GM12878 (cell line): ENCODE data around the gene CREB5. TPM values are rescaled to one million over a fixed set of nuclear protein-coding genes. Genes with fewer than 3 reads are reported as not detected.

Experiments
- ATAC-seq: fragments of 200-7000 bp; cut with Tn5 transposase; 3 replicates; pipeline ENCODE4 v1.9.1; 2020; ENCODE audit warnings: mild to moderate bottlenecking, moderate library complexity
- BruUV-seq: library from RNA; stranded (reverse); fragments of 400-500 nt; replicated peaks from 2 replicates; lab custom pipeline; 2021; lab: Mats Ljungman, UMichigan
- CTCF ChIA-PET: fragments of 300-600 bp; sonication (Branson Sonifier 250); formaldehyde crosslinking; extraction: SDS; loops from one replicate; lab custom pipeline; 2021; ENCODE audit warnings: inconsistent platforms; lab: Yijun Ruan, JAX
- POLR2A ChIA-PET: fragments of 350-600 bp; formaldehyde crosslinking; extraction: SDS; loops from one replicate; lab custom pipeline; 2021; ENCODE audit warnings: inconsistent platforms; lab: Charles Lee
- RAD21 ChIA-PET: fragments of 300-600 bp; sonication (Branson Sonifier 250); formaldehyde crosslinking; loops from one replicate; lab custom pipeline; 2023; ENCODE audit warnings: antibody characterized with exemption; ENCODE audit not compliant: unreplicated experiment; lab: Charles Lee
- SMC1A ChIA-PET: fragments of 300-600 bp; sonication (Branson Sonifier 250); formaldehyde crosslinking; loops from one replicate; lab custom pipeline; 2023; ENCODE audit not compliant: unreplicated experiment, uncharacterized antibody; lab: Charles Lee
- DNase-seq: peaks from one replicate; pipeline ENCODE4 v3.0.0-alpha.2; 2011; ENCODE audit warnings: low read depth, low spot score
- FAIRE-seq: peaks from 3 replicates; lab custom pipeline; 2011; peaks lifted over from hg19 to GRCh38; lab: Jason Lieb, UNC
- H2AFZ ChIP-seq: 2 replicates; pipeline ENCODE4 v1.6.0; 2011; ENCODE audit warnings: low read depth, low read length, control low read depth; ENCODE audit not compliant: control insufficient read depth
- H3K27ac ChIP-seq: 2 replicates; pipeline ENCODE4 v1.5.1; 2011; ENCODE audit warnings: control low read depth; ENCODE audit not compliant: control insufficient read depth, insufficient read depth
- H3K27me3 ChIP-seq, 2 experiments: replicated peaks in 1 of 2; 2 replicates each; pipeline versions ENCODE4 v1.6.0 to v1.6.1; 2011; ENCODE audit warnings: low read length in 1 of 2; ENCODE audit not compliant: control insufficient read depth in 2 of 2, insufficient read depth in 2 of 2
- H3K36me3 ChIP-seq, 2 experiments: 2 replicates each; pipeline ENCODE4 v1.5.1; 2011; ENCODE audit warnings: low read length in 1 of 2; ENCODE audit not compliant: control insufficient read depth in 2 of 2, insufficient read depth in 2 of 2
- H3K4me1 ChIP-seq: 2 replicates; pipeline ENCODE4 v1.6.1; 2011; ENCODE audit warnings: mild to moderate bottlenecking, low read length, moderate library complexity, mixed read lengths; ENCODE audit not compliant: control insufficient read depth, insufficient read depth
- H3K4me2 ChIP-seq: 2 replicates; pipeline ENCODE4 v1.6.0; 2011; ENCODE audit warnings: control low read depth; ENCODE audit not compliant: control insufficient read depth, insufficient read depth
- H3K4me3 ChIP-seq: fragments of 200-600 bp; sonication (generic); 2 replicates; pipeline ENCODE4 v1.5.1; 2016
- H3K79me2 ChIP-seq: 2 replicates; pipeline ENCODE4 v1.6.0; 2011; ENCODE audit warnings: low read length; ENCODE audit not compliant: control insufficient read depth, insufficient read depth
- H3K9ac ChIP-seq: 2 replicates; pipeline ENCODE4 v1.8.0; 2011; ENCODE audit warnings: low read length, control low read depth, mixed read lengths; ENCODE audit not compliant: control insufficient read depth, insufficient read depth
- H3K9me3 ChIP-seq: replicated peaks from 3 replicates; pipeline ENCODE4 v1.5.1; 2011; ENCODE audit warnings: mild to moderate bottlenecking, low read length; ENCODE audit not compliant: control insufficient read depth, insufficient read depth
- H4K20me1 ChIP-seq: 2 replicates; pipeline ENCODE4 v1.6.0; 2011; ENCODE audit not compliant: control insufficient read depth, insufficient read depth
- CHD4 ChIP-seq: fragments of 200-600 bp; sonication (generic); IDR thresholded peaks from 2 replicates; pipeline ENCODE4 v1.6.1; 2016; ENCODE audit warnings: mild to moderate bottlenecking
- DPF2 ChIP-seq: fragments of 450-650 bp; IDR thresholded peaks from 2 replicates; pipeline ENCODE4 v1.6.1; 2017; ENCODE audit warnings: mild to moderate bottlenecking
- FOXK2 ChIP-seq: fragments of 450-650 bp; IDR thresholded peaks from 2 replicates; pipeline ENCODE4 v1.6.1; 2017; ENCODE audit warnings: mild to moderate bottlenecking, moderate library complexity
- HDAC2 ChIP-seq: fragments of 200-600 bp; sonication (generic); IDR thresholded peaks from 2 replicates; pipeline ENCODE4 v1.6.1; 2017
- IKZF1 ChIP-seq: fragments of 450-650 bp; conservative IDR thresholded peaks from 2 replicates; pipeline ENCODE4 v1.6.1; 2017; ENCODE audit warnings: antibody characterized with exemption, mild to moderate bottlenecking
- IRF4 ChIP-seq: IDR thresholded peaks from 2 replicates; pipeline ENCODE4 v1.6.1; 2011; ENCODE audit warnings: low read depth, low read length
- KAT2A ChIP-seq: conservative IDR thresholded peaks from 2 replicates; pipeline ENCODE4 v1.6.1; 2011; ENCODE audit warnings: low read depth, low read length; ENCODE audit not compliant: control insufficient read depth
- MEF2A ChIP-seq: IDR thresholded peaks from 2 replicates; pipeline ENCODE4 v1.6.1; 2011; ENCODE audit warnings: low read depth, mild to moderate bottlenecking, low read length, moderate library complexity; ENCODE audit not compliant: insufficient read depth
- NFYA ChIP-seq: IDR thresholded peaks from 2 replicates; pipeline ENCODE4 v1.6.1; 2011; ENCODE audit warnings: low read depth, mild to moderate bottlenecking, low read length, improper control_type of control experiment, borderline replicate concordance
- NR2C2 ChIP-seq: IDR thresholded peaks from 2 replicates; pipeline ENCODE4 v1.6.1; 2011; ENCODE audit warnings: borderline replicate concordance, low read depth; ENCODE audit not compliant: control insufficient read depth, insufficient read length
- PAX8 ChIP-seq: fragments of 450-650 bp; IDR thresholded peaks from 2 replicates; pipeline ENCODE4 v1.6.1; 2017; ENCODE audit warnings: mild to moderate bottlenecking, moderate library complexity
- POLR2AphosphoS5 ChIP-seq: IDR thresholded peaks from 2 replicates; pipeline ENCODE4 v1.6.1; 2011; ENCODE audit warnings: mild to moderate bottlenecking, low read length, inconsistent platforms
- SMAD1 ChIP-seq: fragments of 450-650 bp; IDR thresholded peaks from 2 replicates; pipeline ENCODE4 v1.6.1; 2018; ENCODE audit warnings: mild to moderate bottlenecking, low read depth; ENCODE audit not compliant: partially characterized antibody
- SPI1 ChIP-seq: IDR thresholded peaks from 2 replicates; pipeline ENCODE4 v1.6.1; 2011; ENCODE audit warnings: low read depth, mild to moderate bottlenecking, low read length, moderate library complexity, borderline replicate concordance; ENCODE audit not compliant: insufficient read depth
- STAT1 ChIP-seq: fragments of 450-650 bp; conservative IDR thresholded peaks from 2 replicates; pipeline ENCODE4 v1.6.1; 2014; ENCODE audit warnings: antibody characterized with exemption, mild to moderate bottlenecking
- TARDBP ChIP-seq: IDR thresholded peaks from 2 replicates; pipeline ENCODE4 v1.6.1; 2016; ENCODE audit warnings: borderline replicate concordance
- TCF7 ChIP-seq: IDR thresholded peaks from 2 replicates; pipeline ENCODE4 v1.6.1; 2014; ENCODE audit warnings: antibody characterized with exemption, borderline replicate concordance
- ZNF592 ChIP-seq: fragments of 450-650 bp; IDR thresholded peaks from 2 replicates; pipeline ENCODE4 v1.6.1; 2017; ENCODE audit warnings: mild to moderate bottlenecking, moderate library complexity
- ZSCAN29 ChIP-seq: fragments of 450-650 bp; IDR thresholded peaks from 2 replicates; pipeline ENCODE4 v1.6.1; 2017; ENCODE audit warnings: mild to moderate bottlenecking, moderate library complexity
- WGBS: methylation state at CpG from one replicate; pipeline ENCODE4 v1.1.6; 2016; ENCODE audit warnings: low lambda C conversion rate; ENCODE audit not compliant: insufficient replicate concordance, insufficient coverage; ENCODE audit errors: missing lambda C conversion rate; 5-methylcytosine and 5-hydroxymethylcytosine counted together
- in situ Hi-C: fragments of 300-500 bp; cut with MboI; formaldehyde crosslinking; loops from 9 replicates; pipeline ENCODE4 v1.14.3; 2018; ENCODE audit warnings: mixed read lengths
- intact Hi-C: fragments of 100-400 bp; cut with micrococcal nuclease; formaldehyde crosslinking; loops from one replicate; pipeline ENCODE4 v1.14.2; 2022; ENCODE audit not compliant: unreplicated experiment
- polyA plus RNA-seq, 11 experiments: library from polyadenylated mRNA; depleted of rRNA in 4 of 11; unstranded in 6 of 11; stranded (reverse) in 5 of 11; fragments of >200 nt; fragmentation: Nextera tagmentation in 4 of 11; fragmentation: Illumina TruSeq in 1 of 11; extraction: Ambion mirVana in 4 of 11; extraction: Trizol in 1 of 11; gene quantifications; 1 replicate in 1 of 11; 2 replicates in 10 of 11; pipeline versions ENCODE4 v1.2.1 to v1.2.3, GENCODE V29; 2011 to 2016; ENCODE audit warnings: inconsistent platforms in 2 of 11, missing spikeins in 2 of 11, low read depth in 1 of 11
- total RNA-seq, 4 experiments: library from RNA; depleted of rRNA in 3 of 4; stranded (reverse); fragments of >200 nt in 3 of 4; fragmentation: Illumina TruSeq in 1 of 4; extraction: Trizol in 1 of 4; gene quantifications; 2 replicates each; pipeline versions ENCODE4 v1.2.1 to v1.2.3, GENCODE V29; 2013 to 2021

Gene CREB5
- total and polyA plus RNA-seq, 10 of the 15 experiments (the other 5 are each of a cell fraction or from before 2014, with no cell fraction given): 12.9 to 74.1 (median 53.0) TPM

GRCh38 chr7:28643188-28643569, 230.9 kb downstream of the CREB5 start (continued):
- TF ChIP-seq NFYA (no peak), SPI1 (no peak), PAX8 (no peak), IRF4 (no peak), KAT2A (no peak), HDAC2 (no peak), STAT1 (no peak), MEF2A (no peak), NR2C2 (no peak), FOXK2 (no peak), IKZF1 (no peak)
- TF ChIP-seq, all 136 proteins: peak for 0

- CTCF ChIA-PET: interaction anchor here (0.5 kb wide), 1 partner anchor 255 kb away, joined by 3 read pairs; no protein-coding TSS in a partner anchor
- TF ChIP-seq PAX8 (no peak), NFYA (no peak), KAT2A (no peak), TCF7 (no peak), TARDBP (no peak), CHD4 (no peak), POLR2AphosphoS5 (no peak), DPF2 (no peak), ZSCAN29 (no peak), SMAD1 (no peak), ZNF592 (no peak)
Observed at GRCh38 chr7:28643584-28644340, 231.4 kb downstream of the CREB5 start.

More at GRCh38 chr7:28643584-28644340, 231.4 kb downstream of the CREB5 start:
- Histone ChIP-seq H2AFZ (no peak overlapping the region), H3K9ac (no peak overlapping the region), H3K27ac (no peak overlapping the region), H3K36me3 (peaks cover 0 to 2% of the 10 kb centered on the region in 2 experiments; a peak in 2 of 4 replicates), H4K20me1 (no peaks in the 10 kb centered on the region), H3K9me3 (no peaks in the 10 kb centered on the region), H3K4me1 (no peaks in the 10 kb centered on the region), H3K79me2 (no peaks in the 10 kb centered on the region), H3K4me2 (no peak overlapping the region), H3K4me3 (no peak overlapping the region), H3K27me3 (no peaks in the 10 kb centered on the region)
- SMC1A ChIA-PET: interaction anchor here (0.7 to 1.5 kb wide), 4 partner anchors 10 to 161 kb away, joined by 3 read pairs; no protein-coding TSS in a partner anchor
- FAIRE-seq (no peak), DNase-seq (no peak), ATAC-seq (no peak)
- RAD21 ChIA-PET: no interaction called here
- WGBS: 45% methylated on average over 3 of the region's 3 CpGs
- intact Hi-C loops (no loop called here), in situ Hi-C loops (no loop called here)
- POLR2A ChIA-PET: no interaction called here
- no TSS peak for BruUV-seq
